Measurements from ENCODE around the gene PFDN5. TPM values are rescaled to one million over a fixed set of nuclear protein-coding genes. Genes with fewer than 3 reads are reported as not detected.

The PFDN5 gene
- total RNA-seq, 1 donor from 2014 or later, result 429 TPM

GRCh38 chr12:53308276-53308675 is 12.9 kb downstream of the PFDN5 start:
- FAIRE-seq, result no peak
- no peak overlapping the region for H3K4me3 ChIP-seq (ENCODE audit: low read depth, low read length)
- peaks cover 15% of the 10 kb centered on the region for H3K36me3 ChIP-seq (ENCODE audit: control insufficient read depth, insufficient read depth, low read length)
- no peaks in the 10 kb centered on the region for H3K27me3 ChIP-seq (ENCODE audit: control insufficient read depth, insufficient read depth, low read length)
- TF ChIP-seq CTCF (IDR thresholded peaks at IDR 0.05; ENCODE audit: insufficient read depth, low read length, severe bottlenecking), result no peak
- no peak for DNase-seq (ENCODE audit: low read depth)

- DNase-seq (ENCODE audit: low read depth) (no peak), FAIRE-seq (no peak)
- Histone ChIP-seq H3K4me3 (ENCODE audit: low read depth, low read length) (no peak overlapping the region), H3K27me3 (ENCODE audit: control insufficient read depth, insufficient read depth, low read length) (no peaks in the 10 kb centered on the region), H3K36me3 (ENCODE audit: control insufficient read depth, insufficient read depth, low read length) (peaks cover 16% of the 10 kb centered on the region)
- TF ChIP-seq CTCF (IDR thresholded peaks at IDR 0.05; ENCODE audit: insufficient read depth, low read length, severe bottlenecking), result no peak
These were observed 18.7 kb downstream of the PFDN5 start for GRCh38 chr12:53313996-53314395.

- FAIRE-seq (no peak), DNase-seq (ENCODE audit: low read depth) (no peak)
- TF ChIP-seq CTCF (IDR thresholded peaks at IDR 0.05; ENCODE audit: insufficient read depth, low read length, severe bottlenecking), result no peak
- Histone ChIP-seq H3K27me3 (ENCODE audit: control insufficient read depth, insufficient read depth, low read length) (no peaks in the 10 kb centered on the region), H3K4me3 (ENCODE audit: low read depth, low read length) (peak overlapping the region; percentile 74), H3K36me3 (ENCODE audit: control insufficient read depth, insufficient read depth, low read length) (peaks cover 2% of the 10 kb centered on the region)
These were observed 25.2 kb downstream of the PFDN5 start for GRCh38 chr12:53320352-53321195.

- TF ChIP-seq CTCF (IDR thresholded peaks at IDR 0.05; ENCODE audit: insufficient read depth, low read length, severe bottlenecking), result no peak
- FAIRE-seq, result no peak
These were observed 28.9 kb downstream of the PFDN5 start for GRCh38 chr12:53324113-53324778.

GRCh38 chr12:53324779-53325510 is 29.6 kb downstream of the PFDN5 start:
- peaks cover 6% of the 10 kb centered on the region for H3K27me3 ChIP-seq (ENCODE audit: control insufficient read depth, insufficient read depth, low read length)
- FAIRE-seq, result no peak
- TF ChIP-seq CTCF (IDR thresholded peaks at IDR 0.05; ENCODE audit: insufficient read depth, low read length, severe bottlenecking), result peak; percentile 84

More at GRCh38 chr12:53324113-53324778, 28.9 kb downstream of the PFDN5 start:
- no peaks in the 10 kb centered on the region for H3K36me3 ChIP-seq (ENCODE audit: control insufficient read depth, insufficient read depth, low read length)
- peak overlapping the region; percentile 50 for H3K4me3 ChIP-seq (ENCODE audit: low read depth, low read length)
- DNase-seq (ENCODE audit: low read depth), result peak; percentile 7
- peaks cover 6% of the 10 kb centered on the region for H3K27me3 ChIP-seq (ENCODE audit: control insufficient read depth, insufficient read depth, low read length)

More at GRCh38 chr12:53324779-53325510, 29.6 kb downstream of the PFDN5 start:
- H3K4me3 ChIP-seq (ENCODE audit: low read depth, low read length), result peak overlapping the region; percentile 50
- peak; percentile 73 for DNase-seq (ENCODE audit: low read depth)
- H3K36me3 ChIP-seq (ENCODE audit: control insufficient read depth, insufficient read depth, low read length), result no peaks in the 10 kb centered on the region

Measured in bronchial epithelial cell (primary cell).